Measurements from ENCODE around the gene PLPP7.
"Not testable (repeated sequence)": the region's sequence is repeated elsewhere in the genome, so short reads cannot be mapped to it uniquely, and the experiment has no call there.

The PLPP7 gene

DNA sequence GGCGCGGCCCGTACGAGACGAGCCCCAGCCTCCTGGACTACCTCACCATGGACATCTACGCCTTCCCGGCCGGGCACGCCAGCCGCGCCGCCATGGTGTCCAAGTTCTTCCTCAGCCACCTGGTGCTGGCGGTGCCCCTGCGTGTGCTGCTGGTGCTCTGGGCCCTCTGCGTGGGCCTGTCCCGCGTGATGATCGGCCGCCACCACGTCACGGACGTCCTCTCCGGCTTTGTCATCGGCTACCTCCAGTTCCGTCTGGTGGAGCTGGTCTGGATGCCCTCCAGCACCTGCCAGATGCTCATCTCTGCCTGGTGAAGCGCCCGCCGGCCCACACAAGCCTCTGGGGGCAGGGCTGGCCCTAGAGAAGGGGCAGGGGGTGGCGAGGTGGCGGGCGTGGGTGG lies 18.5 kb downstream of the PLPP7 start:
- DNase-seq = no peak

DNA sequence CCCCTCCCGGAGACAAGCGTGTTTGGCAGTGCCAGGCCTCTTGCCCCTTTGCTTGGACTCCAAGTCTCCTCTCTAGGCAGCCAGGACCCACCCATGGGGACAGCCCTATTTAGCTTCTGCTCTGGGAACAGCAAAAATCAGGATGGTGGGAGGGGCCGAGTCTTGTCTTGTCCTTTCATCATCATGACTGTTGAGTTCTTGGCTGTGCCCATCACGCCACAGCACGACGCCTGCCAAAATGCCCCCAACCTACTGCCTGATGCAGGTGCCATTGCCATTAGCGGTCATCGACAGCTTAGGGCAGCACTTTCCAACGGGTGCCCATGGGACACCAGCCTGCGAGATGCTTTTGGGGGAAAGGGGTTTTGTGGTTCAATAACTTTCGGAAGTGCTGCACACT lies 18.9 kb downstream of the PLPP7 start:
- DNase-seq = no peak

DNA sequence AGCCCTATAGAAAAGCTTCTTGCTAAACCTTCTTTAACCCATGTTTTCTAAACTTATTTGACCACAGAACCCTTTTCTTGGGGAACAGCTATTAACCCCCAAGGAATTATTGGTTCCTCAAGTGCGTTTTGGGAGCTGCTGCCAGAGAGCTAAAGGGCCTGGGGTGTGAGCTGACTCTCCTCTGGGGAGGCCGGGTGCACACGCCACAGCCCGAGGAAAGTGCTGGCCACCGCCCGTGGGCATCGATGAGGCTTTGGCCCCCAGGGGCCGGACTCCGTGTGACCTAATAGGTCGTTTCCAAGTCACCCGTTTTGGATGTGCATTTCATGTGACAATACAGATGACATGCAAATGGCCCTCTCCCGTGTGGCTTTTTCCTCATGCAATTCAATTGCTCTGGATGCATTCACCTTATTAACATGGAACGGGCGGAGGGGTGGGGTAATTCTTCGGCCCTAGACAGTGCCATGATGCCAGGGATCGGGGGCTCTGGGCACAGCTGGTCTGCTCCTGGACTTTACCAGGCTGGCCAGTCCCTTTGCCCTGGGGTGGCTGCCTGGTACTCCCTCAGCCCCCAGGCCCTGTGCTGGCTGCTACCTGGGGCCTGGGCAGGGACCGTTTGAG lies 19.5 kb downstream of the PLPP7 start:
- no peak for DNase-seq

DNA sequence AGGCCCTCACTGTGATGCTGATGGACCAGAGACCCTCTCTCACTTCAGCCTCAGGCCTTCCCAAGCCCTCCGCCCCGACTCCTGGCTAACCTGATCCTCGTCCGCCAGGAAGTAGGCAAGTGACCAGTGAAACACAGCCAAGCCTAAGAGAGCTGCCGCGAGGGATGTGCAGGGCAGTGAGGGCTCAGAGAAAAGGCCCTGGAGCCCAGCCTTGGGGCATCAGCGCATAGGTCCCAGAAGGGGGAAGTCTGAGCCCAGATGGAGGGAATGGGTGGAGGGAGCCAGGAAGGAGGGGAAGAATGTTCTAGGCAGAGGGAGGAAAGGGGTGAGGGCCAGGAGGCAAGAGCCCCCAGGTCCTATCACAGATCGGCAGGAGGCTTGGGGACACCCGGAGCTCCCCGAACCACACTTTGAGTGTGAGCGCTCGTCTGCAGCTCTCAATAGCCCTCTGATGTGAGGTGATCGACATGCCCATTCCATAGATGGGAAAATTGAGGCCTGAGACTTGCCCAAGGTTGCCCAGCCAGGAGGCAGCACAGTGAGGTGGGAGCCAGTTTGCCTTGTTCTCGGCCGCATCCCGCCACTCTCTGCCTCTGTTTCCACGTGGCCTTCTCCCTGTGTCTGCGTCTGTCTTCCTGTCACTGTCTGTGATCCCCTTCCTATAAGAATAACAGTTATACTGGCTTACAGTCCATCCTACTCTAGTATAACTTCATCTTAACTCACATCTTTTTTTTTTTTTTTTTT lies 20.2 kb downstream of the PLPP7 start:
- DNase-seq = no peak

DNA sequence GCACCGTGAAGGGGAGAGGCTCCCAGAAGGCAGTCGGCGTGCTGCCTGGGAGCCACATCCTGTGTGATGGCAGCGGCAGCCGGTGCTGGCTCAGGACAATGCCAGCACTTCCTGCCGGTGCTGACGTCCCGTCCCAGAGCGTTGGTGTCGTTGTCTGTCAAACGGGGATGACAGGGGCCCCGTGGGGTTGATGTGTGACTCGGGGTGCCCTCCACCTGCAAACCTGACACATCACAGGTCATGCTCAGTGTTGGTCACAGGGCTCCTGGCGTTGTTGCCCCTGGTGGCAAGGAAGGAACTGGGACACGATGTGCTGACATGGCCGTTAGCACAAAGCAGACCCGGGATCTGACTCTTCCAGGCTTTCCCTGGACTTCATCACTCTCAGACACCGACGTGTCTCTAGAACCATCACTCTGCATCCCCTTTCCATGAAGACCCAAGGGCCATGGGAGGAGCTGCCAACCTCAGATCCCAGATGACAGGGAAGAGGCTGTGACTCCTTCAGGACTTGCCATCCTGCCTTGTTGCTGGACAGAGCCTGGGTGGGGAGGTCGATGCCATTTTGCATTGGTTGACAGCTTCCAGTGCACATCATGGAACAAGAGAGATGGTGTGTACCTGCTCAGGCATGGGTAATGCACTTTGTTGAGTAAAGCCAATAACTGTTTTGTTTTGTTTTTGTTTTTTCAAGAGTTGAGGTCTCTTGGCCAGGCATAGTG lies 21.5 kb downstream of the PLPP7 start:
- no peak for DNase-seq

DNA sequence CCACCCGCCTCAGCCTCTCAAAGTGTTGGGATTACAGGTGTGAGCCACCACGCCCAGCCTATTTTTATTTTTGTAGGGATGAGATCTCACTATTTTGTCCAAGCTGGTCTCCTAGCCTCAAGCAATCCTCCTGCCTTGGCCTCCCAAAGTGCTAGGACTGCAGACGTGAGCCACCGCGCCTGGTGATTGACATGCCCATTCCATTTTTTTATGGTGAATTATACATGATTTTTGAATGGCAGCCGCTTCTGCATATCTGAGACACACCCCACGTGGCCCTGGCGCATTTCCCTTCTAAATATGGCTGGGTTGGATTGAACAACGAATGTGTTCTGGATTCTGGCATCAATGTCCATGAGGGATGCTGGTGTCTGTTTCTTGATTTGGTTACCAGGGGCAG lies 22.7 kb downstream of the PLPP7 start:
- DNase-seq = no peak

DNA sequence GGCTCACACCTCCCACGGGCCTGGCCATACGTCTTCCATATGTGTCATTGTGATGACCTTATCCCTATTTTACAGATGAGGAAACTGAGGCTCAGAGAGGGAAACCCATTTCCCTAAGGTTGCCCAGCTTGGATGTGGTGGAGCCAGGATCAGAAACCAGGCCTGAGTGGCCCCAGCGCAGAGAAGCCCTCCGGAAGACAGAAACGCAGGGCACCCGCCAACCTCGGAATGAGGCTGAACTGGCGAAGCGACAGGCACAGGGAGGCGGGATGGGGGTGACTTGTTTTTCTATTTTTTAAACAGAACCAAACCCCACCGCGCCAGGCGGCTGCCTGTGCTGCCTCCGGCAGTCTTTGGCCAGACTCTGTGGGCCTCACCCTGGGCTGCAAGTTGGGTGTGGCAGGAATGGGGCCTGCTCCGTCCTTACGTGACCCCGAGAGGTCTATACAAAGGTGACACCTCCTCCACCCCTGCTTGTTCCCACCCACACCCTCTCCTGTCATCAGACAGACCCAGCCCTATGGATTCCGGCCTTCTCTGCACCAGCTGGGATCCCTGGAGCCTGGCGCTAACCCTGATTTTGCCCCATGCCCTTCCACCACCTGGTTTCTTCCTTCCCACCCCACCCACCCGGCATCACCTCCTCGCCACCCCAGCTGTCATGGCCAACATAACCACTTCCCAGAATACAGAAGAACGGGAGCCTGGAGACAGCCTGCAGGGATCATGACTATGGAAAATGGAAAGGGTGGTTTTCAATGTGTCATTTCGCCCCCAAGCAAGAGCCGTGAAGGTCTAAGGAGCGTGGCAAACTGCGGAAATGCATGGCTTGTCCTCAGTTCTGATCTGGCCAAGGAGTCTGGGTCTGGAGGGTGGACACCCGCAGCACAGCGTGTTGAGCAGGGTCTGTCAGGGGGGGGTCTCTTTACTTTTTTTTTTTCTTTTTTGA lies 23.6 kb downstream of the PLPP7 start:
- no peak for DNase-seq

DNA sequence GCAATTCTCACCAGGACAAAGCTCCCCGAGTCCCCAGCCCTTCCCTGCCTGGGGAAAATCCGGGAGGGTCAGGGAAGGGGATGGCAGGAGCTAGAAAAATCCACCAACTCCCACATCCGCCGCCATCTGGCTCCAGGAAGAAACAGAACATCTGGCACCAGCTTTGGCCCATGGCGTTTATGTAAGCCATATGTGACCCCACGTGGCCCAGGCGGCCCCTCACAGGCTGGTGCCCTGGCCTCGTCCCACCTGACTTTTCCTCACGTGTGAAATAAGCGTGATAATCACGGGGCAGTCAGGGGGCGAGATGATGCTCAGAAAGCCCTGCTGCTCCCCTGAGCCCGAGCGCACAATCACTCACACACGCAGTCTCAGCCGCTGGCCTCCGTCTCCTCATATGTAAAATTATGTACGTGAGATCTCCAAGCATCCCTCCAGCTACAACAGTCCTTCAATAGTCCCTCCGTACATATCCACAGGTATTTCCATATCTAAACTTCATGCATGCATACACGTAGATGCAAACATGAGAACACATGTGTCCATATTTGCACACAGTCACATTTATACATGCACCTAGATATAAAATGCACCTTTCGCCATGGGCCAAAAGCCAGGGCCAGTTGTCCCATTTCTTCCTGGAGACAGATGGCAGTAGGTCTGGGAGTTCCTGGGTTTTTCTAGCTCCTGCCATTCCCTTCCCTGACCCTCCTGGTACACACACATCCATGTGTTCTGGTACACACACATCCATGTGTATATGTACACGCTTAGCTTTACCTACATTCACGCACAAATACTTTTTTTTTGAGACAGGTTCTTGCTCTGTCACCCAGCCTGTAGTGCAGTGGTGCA lies 28.9 kb downstream of the PLPP7 start:
- no peak for DNase-seq

DNA sequence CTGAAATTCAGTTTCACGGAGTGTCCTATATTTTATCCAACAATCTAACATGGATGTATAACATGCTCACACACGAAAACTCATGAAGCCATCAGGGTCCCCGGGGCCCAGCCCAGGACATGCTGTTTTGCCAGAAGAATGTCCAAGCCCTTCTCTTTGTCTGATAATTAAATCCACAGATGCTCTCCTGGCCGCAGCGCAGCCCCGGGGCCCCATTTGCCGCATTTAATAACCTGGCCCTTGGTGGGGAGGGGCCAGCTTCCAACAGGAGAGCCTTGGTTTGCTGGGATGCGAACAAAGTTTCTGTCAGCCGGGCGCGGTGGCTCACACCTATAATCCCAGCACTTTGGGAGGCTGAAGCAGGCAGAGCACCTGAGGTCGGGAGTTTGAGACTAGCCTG lies 30.0 kb downstream of the PLPP7 start:
- DNase-seq = no peak

DNA sequence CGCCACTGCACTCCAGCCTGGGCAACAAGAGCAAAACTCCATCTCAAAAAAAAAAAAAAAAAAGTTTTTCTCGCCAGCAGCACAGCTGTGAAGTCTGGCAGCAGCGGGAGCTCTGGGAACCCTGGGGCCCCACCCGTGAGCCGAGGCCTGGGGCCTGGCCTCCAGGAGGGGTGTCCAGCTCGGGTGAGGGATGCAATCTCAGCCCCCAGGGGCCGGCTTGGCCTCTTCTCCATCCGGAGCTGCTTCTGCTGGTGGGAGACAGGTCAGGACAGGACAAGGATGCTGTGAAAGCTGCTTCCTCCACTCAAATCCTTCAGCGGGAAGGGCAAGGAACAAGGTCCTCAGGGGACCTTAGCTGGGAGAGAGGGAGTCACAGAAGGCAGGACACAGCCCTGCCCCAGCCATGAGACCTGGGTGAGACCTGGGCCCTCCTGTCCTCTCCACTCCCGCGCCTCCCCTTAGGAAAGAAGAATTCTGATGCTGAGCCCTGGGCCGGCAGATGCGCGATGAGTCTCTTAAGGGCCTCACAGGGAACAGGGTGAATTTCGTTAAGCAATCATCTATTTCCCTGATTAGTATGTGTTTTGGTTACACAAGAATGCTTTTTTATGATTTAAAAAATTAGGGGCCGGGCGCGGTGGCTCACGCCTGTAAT lies 30.6 kb downstream of the PLPP7 start:
- no peak for DNase-seq

DNA sequence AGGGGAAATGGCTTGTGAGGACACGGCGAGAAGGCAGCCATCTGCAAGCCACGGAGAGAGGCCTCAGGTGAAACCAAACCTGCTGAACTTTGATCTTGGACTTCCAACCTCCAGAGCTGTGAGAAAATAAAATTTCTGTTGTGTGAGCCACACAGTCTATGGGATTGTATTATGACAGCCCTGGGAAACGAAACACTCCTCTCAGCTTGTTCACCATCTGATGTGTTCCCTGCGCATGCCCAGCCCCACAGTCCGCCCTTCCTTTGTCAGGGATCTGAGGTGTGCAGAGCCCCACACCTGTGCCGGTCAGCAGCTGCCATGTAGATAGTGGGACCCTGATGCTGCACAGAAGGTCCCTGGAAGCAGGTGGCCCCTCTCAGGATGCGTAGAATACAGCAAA lies 34.1 kb downstream of the PLPP7 start:
- DNase-seq = no peak

DNA sequence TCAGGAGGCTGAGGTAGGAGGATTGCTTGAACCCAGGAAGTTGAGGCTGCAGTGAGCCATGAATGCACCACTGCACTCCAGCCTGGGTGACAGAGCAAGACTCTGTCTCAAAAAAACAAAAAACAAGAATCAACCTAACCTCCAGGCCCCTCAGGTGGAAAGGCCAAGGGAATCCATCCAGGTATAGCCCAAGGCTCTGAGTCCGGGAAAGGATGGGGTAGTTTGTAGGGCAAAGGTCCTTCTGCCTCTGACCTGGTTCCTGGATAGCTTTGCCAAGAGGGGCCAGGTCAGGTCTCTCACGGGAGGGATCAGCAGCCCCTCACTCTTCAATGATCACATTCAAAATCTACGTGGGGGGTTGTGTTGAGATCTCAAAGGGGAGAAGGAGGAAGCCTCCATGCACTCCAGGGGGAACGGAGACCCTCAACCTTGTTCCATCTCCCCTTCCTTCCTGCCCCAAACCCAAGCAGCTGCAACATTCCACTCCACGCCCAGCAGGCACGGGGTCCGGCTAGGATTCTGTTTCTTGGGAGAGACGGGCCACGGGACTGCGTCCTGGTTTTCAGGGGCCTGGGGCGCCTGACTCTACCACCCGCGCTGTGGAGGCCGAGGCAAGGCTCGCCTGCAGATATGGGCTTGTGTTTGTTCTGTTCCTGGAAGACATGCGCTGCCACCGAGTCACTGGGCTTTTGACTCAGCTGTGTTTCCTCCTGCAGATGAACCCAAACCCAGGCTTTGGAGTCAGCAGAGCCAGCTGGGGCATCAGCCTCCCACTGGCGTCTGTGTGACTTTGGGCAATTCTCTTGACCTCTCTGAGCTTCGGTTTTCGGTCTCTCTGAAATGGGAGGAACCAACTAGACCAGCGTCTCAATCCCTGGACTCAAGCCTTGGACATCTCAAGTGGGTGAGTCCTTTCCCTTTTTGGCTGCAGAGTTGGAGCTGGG lies 35.5 kb downstream of the PLPP7 start:
- DNase-seq = no peak

DNA sequence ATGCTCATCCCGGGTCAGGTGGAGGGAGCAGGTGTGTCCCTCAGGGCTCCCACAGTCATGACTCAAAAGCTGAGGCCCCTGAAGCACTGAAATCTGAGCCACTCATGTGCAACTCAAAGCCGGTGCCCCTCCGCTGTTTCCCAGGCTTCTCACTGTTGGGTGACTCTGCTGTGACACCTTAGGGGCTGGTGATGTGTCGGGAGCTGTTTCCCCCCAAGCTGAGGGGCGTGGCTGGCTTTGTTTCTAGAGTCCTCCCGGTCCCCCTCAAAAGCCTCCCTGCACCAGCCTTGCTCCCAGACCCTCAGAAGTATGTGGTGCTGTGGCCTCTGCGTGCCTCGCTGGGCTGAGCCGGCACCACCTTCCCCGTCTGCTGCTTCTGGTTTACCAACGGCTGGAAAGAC lies 39.7 kb downstream of the PLPP7 start:
- no peak for DNase-seq

DNA sequence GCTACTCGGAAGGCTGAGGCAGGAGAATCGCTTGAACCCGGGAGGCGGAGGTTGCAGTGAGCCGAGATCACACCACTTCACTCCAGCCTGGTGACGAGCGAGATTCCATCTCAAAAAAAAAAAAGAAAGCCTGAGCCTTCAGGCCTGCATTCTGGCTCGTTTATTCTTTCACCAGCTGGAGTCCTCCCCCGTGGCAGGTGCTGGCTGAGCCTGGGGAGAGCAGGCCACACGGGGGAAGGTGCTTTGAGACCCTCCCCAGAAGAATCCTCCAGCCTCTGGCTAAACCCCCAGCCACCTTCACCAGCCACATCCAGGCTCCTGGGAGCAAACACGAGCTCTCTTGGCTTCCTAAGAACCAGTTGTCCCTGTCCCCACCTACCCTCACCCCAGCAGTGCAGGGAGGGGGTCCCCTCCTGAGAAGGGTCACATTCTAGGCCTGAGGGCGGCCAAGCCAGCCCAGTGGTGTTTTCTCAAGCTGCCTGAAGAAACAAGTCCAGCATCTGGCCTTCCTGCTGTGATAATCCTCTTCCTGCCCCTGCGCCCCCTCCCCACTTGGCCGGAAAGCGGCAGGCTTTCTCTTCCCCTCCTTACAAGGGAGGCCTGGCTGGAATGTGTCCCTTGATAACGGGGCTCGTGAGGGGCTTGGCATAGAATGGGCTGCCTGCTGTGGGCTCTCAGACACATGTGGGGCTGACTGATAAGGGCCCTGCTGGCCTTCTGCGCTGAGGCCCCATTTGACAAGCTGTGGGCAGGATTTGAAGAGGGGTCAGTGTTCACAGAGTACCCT lies 41.5 kb downstream of the PLPP7 start:
- DNase-seq = no peak

DNA sequence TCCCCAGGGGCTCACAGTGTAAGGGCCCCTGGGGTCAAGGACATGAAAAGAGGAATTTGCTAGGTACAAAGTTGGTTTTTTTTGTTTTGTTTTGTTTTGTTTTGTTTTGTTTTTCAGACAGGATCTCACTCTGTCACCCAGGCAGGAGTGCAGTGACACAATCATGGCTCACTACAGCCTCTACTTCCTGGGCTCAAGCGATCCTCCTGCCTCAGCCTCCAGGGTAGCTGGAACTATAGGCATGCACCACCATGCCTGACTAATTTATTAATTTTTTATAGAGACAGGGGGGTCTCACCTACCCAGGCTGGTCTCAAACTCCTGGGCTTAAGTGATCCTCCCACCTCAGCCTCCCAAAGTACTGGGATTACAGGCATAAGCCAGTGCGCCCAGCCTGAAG lies 42.5 kb downstream of the PLPP7 start:
- not testable (repeated sequence) for DNase-seq

DNA sequence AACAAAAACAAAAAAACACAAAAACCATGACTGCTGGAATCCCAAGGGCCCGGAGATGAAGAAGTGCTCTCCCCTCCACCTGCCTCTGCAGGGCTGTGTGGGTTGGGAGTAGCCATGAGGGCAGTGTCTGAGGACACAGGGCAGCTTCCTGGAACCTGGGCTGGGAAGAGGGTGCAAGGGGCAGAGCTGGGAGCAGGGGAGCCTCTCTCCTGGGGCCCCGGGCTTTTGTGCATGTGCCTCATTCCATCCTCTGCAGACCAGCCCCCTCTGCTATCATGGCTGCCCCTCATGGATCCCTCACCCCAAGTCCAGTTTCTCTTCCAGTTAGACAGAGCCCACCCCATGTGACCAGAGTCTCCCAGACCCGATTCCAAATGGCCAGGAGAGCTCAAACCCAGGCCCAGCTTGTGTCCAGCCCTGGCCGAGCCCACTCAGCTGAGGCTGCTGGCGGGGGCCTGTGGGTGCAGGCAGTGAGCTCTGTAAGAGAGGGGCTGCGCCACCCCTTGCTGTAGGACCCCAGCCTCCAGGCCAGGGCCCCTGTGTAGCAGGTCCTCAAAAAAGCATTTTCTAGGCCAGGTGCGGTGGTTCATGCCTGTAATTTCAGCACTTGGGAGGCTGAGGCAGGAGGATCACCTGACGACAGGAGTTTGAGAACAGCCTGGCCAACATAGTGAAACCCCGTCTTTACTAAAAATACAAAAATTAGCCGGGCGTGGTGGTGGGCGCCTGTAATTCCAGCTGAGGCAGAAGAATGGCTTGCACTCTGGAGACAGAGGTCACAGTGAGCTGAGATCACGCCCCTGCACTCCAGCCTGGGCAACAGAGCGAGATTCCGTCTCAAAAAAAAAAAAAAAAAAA lies 44.5 kb downstream of the PLPP7 start:
- DNase-seq = no peak

DNA sequence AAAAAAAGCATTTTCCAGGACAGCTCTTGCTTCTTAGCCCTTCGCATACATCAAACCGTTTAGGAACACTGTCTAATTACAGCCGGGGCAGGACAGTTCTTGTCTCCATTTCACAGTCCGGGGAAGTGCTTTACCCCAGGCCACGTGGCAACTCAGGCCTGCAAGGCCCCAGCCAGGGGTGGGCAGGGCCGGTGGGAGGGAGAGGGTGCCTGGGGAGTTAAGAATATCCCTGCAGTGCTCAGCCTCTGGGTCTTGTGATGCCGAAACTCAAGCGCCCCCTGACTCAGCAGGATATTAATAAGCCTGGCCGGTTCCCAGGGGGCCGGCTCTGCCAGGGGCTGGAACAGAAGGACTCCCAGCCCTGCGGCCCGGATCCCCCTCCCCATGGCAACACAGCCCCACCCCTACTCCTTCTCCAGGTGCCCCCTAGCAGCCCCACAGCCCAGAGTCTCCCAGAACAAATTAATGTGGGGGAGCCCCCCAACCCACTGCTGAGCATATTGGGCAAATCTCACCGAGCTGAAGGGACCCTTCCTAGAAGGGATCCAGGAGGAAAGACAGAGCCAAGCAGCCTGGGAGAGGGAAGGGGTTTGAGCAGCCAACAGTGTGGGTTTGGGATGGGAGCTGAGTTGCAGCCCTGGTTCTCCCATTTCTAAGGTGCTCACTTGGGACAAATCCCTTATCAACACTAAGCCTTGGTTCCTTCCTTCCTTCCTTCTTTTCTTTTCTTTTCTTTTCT lies 45.3 kb downstream of the PLPP7 start:
- no peak for DNase-seq

DNA sequence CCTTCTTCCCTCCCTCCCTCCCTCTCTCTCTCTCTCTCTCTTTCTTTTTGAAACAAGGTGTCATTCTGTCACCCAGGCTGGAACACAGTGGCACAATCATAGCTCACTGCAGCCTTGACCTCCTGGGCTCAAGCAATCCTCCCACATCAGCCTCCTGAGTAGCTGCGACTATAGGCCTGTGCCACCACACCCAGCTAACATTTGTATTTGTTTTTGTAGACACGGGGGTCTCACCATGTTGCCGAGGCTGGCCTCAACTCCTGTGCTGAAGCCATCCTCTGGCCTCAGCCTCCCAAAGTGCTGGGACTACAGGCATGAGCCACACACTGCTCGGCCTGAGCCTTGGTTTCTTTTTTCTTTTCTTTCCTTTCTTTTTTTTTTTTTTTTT lies 45.8 kb downstream of the PLPP7 start:
- no peak for DNase-seq
